ENCODE data around the gene MLST8.
"Not testable (repeated sequence)": the region's sequence is repeated elsewhere in the genome, so short reads cannot be mapped to it uniquely, and the experiment has no call there.

Gene MLST8

DNA sequence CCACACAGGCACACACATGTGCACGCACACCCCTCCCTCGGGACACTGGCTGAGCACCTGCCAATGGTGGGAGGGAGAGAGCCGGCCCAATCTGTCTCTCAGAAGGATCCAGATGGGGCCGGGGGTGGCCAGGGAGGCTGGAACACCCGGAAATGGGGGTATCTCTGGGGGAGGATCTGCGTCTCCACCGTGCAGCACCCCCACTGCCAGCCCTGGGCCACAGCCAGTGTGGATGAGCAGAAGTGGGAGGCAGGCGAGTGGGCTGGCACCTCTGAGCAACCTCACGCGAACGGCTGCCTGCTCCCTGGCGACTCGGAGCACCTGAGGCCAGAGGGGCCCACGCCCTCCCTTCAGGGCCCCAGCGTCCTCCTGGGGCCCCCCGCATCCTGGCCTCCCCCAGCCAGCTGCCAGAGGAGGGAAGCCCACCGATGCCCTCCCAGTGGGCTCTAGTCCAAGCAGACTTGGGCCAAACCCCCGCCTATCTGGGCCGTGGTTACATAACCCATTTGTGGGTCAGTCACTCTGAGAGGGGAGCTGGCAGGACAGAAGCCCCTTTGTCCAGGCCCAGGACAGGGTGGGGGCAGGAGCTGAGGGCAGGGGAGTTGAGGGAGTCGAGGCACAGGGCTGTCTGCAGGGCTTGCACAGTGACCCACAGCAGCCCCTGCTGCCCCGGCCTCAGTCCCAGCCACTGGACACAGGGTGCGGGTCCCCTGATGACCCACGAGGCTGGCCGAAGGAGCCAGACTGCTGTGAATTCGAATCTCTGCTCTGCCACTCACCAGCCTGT lies 14.4 kb upstream of the MLST8 start:
- no peak for DNase-seq

DNA sequence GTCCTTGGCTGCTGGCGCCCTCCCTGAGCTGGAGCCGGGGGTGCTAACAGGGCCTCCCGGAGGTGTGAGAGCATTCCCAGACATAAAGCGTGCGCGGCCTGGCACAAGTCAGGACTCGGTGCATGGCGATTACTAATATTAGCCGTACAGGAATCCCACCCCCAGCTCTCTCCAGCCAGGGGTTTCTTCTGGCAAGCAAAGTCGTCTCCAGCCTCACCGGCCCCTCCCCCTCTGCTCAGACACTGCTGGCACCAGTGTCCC lies 13.9 kb upstream of the MLST8 start:
- no peak for DNase-seq

DNA sequence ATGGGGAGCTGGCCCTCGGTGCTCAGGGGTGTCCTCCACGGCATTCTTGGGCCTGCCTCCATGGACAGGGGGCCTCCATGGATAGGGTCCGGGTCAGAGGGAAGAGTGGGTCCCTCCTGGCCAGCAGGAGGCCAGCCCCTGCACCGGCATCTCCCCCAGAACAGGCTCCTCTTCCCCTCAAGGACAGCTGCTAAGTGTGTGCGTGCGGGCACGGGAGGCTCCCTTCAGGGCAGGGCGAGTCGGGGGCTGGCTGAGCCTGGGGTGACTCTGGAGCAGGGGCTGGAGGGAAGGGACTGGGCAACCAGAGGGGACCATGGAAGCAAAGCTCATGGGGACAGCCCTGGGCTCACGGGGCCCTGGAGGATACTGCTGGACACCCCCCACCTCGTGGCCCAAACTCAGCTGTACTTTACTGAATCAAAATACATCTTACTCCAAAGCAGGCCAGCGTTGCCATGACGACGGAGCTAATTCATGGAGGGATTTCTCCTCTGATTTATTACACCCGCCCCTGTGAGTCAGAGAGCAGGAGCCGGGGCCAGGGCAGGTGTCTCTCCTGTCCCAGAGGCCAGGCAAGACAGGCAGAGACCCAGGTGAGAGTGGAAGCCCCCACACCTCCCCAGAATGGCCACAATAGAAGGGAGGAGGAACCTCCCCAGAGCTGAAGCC lies 11.0 kb upstream of the MLST8 start:
- peak in 1 of 3 donors; percentile 18 for DNase-seq

DNA sequence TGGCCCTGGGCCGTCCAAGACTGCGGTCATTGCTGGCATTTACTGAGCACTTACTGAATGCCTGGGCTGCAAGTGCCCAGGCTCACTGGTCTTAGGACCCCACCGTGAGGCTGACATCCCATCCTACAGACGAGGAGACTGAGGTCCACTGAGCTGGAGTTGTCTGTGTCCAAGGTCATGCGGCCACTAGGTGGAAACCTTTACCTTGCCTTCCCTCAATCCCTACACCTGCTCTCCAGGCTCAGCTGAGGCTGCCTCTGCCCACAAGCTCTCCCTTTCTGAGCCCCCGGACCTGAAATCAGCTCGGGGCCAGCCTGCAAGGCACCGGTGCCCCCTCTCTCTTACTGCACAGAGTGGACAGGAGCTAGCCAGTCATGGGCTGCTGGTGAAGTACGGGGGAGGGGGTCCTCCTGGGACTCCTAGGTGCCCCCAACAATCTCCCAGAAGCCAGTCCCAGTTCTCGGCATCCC lies 10.4 kb upstream of the MLST8 start:
- DNase-seq: peak; percentile 30 to 49 (median 39)

DNA sequence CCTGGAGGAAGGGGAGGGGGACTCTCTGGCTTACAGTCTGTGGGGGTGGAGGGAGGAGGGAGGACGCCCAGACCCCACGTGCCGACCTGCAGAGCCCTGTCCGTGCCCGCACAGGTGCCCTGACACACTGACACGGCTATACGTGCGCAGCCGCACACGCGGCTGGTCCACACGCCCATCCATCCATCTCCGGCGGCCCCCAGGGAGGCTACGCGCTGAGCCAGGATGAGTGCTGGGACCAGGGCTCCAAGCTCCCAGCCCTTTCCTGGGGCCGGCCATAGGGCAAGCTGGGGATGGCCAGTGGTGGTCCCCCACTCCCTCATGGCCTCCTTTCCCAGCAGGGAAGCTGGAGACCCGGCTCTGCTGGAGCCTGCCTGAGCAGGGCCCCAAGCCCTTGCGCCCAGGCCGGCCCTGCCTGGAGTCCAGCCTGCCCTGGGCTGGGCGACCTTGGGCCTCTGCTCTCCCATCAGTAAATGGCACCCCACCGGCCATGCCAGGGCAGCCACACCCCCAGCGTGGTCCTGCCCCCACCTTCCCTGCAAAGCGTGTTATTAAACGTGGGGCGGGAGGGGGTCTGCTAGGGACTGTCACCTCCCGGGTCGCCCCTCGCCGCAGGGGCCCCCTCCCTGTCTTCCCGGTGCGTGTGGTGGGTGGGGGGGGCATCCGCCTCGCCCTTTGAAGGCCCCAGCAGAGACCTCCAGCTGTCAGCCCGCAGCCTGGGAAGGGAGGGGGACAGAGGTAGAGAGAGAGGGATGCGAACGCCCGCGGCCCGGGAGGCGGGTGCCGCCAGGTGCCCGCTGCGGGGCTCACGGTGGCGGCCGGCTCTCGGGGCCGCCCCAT lies 9.7 kb upstream of the MLST8 start:
- no peak for DNase-seq

DNA sequence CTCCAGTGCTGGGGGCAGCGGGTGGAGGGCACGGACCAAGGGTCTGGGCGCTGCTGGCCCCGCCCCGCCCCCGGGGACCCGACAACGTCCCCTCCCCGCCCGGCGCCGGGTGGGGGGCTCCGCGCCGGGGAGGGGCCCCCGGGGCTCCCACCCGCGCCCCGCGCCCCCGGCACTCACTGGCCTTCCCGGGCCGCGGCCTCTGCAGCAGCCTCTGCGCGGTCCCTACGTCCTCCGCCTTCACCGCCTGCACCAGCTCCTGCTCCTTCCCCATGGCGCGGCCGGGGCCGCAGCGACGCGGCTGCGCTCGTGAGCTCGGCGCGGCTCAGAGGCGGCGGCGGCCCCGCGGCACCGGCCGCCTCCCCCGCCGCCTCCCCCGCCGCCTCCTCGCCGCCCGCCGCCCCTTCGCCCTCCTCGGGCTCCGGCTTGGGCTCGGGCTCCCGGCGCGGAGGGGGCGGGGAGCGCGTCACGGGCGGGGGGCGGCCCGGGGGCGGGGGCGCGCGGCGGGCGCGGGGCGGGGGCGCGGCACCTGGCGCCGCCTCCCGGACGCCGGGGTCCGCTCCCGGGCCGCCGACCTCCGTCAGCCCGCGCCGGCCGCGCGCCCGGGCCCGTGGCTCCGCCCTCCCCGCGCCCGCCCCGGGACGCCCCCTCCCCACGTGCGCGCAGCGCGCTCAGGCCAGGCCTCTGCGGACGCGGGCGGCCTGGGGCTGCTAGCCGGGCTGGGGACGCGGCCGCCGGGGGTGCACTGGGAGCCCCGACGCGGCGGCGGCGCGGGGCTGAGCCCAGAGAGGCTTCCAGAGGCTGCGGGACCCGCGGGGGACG lies 8.9 kb upstream of the MLST8 start, which contains the start of gene CASKIN1:
Gene CASKIN1, minus strand, starts transcription at position 444 of the 819 bp plus-strand sequence. Its CDS starts 173 bp downstream, at position 271.
- peak; percentile 51 to 79 (median 58) for DNase-seq

DNA sequence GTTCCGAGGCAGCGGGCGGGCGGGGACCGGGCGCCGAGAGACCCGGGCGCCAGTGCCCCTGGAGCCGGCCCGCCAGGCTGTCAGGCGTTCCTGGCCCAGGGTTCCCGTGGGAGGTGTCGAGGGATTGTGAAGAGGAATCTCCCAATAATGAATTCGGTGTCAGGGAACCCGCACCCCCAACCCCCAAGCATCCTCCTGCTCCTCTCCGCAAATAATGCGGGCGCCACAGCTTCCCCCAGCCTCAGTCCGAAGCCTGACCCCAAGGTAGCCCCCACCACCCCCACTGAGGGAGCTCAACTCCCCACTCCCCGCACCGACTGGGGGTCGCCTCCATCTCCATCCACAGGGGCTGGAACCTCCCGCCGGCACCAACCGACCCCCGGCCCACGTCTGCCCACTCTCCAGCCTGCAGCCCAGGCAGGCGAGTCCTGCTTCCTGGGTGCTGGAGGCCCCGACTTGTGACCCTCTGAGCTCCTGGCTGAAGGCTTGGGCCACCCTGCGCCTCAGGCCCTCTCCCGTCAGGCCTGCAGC lies 8.2 kb upstream of the MLST8 start:
- no peak for DNase-seq

DNA sequence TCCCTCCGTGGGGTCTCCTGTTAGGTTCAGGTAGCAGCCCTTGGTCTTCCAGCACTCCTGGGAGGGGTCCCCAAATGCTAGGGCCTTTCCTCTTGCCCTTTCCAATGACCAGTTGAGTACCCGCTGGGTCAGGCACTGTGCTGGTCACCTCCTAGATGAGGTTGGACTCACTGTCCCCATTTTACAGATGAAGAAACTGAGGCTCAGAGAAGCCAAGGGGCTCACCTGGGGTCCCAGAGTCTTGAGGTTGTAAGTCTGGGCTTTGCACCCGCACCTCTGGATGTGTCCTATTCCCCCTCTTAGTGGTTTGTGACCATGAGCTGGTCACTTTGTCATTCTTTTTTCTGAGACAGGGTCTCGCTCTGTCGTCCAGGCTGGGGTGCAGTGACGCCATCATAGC lies 7.5 kb upstream of the MLST8 start:
- no peak for DNase-seq

DNA sequence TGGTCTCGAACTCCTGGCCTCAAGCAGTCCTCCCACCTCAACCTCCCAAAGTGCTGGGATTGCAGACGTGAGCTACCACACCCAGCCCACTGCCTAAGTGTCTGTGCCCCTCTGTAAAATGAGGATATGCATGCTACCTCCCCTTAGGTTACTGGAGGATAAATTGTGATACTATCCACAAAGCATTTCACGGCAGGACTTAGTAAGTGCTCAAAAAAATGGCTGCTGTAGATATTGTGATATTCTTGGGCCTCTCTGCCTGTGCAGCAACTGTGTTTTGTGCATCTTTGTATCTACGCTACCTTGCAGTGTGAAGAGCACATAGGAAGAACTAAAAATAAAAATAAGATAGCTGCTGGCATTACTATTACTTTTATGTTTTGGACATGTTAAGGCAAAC lies 7.0 kb upstream of the MLST8 start:
- DNase-seq: no peak

DNA sequence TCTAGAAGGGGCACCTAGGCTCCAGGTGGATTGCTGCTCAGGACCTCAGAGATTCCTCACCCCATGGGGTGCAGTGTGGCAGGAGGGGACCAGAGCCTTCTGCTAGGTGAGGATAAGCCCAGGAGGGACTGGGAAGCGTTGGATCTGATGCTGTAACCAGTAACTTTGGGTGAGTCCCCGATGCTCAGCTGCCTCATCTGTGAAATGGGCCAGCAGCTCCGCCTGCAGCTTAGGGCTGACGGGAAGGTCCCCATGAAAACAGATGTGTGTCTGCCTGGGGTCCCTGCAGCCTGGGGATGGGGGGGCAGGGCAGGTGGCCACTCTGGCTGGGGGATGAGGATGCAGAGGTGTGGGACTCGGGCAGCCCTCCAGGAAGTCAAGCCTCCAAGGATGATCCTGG lies 6.2 kb upstream of the MLST8 start:
- DNase-seq: no peak

DNA sequence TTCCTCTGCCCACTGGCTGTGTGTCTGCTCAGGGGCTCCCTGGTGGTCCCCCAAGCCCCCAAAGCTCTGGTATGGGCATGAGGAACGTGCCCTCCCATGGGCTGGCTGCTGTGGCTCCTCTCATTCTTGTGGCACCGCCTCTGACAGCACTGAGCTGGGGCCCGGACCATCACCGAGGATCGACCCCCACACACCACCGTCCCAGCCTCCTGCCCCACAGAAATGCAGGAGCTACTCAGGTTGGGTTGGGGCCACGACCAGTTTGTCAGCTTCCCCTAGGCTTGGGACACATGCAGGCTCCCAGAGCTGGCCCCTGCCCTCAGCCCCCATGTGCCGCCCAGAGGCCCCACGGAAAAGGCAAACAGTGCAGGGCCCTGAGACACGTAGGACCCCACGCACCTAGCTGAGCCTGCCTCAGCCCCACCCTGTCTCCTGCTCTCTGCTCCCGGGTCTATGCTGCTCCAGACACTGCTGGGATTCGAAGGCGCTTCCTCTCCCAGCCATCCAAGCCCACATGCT lies 5.6 kb upstream of the MLST8 start:
- no peak for DNase-seq

DNA sequence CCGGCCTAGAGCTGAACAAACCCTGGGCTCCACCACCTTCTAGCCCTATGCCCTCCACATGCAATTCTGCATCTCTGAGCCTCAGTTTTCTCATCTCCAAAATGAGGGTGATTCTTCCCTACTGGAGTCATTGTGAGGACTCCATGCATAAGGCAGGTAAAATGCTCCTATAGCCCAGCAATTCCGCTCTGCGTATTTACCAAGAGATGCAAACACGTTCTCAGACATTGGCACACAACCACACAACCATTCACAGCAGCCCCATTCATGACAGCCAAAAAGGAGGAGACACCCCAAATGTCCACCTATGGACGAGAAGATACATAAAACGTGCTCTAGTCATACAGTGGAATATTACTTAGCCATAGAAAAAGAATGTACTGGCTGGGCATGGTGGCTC lies 4.9 kb upstream of the MLST8 start:
- DNase-seq: no peak

DNA sequence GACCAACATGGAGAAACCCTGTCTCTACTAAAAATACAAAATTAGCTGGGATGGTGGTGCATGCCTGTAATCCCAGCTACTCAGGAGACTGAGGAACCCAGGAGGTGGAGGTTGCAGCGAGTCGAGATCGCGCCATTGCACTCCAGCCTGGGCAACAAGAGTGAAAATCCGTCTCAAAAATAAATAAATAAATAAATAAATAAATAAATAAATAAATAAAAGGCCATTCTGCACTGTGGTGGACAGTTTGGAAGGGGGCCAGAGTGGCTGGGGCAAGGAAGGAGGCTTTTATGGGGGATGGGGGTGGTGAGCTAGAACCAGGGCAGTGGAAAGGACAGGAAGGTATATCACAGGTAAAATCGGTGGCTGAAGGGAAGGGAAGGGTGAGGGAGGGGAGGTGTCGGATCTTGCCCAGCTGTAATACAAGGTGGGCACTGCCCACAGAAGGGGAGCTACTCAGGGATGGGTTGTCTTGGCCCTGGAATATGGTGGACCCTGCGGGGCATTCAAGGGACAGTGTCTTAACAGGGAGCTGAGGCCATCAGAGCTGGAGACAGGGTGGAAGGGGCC lies 2.0 kb upstream of the MLST8 start:
- not testable (repeated sequence) for DNase-seq

DNA sequence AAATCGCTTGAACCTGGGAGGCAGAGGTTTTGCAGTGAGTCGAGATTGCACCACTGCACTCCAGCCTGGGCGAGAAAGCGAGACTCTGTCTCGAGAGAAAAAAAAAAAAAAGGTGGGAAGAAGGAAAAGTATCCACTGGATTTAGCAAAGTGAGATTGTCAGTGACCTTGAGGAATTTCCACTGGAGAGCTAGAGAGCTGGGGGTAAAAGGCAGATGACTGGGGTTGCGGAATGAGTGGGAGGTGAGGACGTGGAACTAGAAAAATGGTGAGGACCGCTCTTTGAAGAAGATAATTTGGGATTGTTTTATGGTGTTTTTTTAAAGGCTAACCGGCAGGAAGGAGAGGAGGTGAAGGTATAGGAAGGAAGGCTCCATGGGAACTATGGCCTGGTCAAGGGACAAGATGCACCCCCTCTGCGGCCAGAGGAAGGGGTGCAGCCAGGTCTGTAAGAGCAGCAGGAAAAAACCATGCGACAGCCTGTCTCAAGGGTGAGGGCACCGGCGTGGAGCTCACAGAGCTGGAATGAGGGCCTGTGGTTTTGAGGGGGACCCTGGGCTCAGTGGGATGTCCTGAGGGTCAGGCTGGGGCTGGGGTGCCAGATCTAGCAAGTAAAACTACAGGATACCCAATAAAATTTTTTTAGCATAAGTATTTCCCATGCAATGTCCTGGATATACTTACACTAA lies 694 bp upstream of the MLST8 start:
- DNase-seq: peak in 1 of 3 donors; percentile 25

DNA sequence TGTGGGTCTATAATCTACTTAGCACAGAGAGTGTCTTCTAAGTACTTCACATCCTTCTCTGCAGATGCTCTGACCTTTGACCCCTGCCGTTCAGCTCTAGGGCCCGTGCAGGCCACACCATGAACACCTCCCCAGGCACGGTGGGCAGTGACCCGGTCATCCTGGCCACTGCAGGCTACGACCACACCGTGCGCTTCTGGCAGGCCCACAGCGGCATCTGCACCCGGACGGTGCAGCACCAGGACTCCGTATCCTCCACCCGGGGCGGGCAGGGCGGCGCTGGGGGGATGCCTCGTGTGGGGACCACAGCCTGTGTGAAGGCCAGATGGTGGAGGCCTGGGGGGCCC lies 686 bp downstream of the MLST8 start:
- DNase-seq: peak in 1 of 3 donors; percentile 16

DNA sequence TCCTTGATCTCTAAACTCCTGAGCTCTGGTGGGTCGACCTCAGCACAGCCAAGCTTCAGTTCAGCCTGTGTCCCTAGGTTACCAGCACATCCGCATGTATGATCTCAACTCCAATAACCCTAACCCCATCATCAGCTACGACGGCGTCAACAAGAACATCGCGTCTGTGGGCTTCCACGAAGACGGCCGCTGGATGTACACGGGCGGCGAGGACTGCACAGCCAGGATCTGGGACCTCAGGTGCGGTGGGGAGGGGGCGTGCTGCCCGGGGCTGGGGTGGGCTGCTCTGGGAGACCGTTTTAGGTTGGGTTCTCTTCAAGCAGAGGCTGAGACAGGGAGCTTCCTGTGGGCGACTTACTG lies 1.1 kb downstream of the MLST8 start:
- DNase-seq: no peak

DNA sequence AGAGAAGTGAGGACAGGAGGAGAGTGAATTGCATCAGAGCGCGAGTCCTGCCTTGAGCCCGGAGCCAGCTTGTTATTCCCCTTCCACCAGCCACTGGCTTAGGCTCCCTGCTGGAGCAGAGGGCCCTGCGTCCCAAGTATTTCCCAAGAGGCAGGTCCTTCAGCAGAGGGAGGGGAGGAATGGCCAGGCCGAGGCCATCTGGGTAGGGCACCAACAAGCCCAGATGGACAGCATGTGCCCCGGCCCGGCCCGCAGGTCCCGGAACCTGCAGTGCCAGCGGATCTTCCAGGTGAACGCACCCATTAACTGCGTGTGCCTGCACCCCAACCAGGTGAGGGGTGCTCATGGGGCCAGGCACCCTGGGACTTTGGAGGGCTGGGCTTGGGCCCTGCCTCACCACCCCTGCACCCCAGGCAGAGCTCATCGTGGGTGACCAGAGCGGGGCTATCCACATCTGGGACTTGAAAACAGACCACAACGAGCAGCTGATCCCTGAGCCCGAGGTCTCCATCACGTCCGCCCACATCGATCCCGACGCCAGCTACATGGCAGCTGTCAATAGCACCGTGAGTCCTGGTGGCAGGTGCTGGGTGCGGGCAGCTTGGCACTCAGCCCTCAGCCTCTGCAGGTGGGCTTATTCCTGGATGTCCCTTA lies 1.7 kb downstream of the MLST8 start:
- DNase-seq: peak; percentile 33 to 50 (median 38)

DNA sequence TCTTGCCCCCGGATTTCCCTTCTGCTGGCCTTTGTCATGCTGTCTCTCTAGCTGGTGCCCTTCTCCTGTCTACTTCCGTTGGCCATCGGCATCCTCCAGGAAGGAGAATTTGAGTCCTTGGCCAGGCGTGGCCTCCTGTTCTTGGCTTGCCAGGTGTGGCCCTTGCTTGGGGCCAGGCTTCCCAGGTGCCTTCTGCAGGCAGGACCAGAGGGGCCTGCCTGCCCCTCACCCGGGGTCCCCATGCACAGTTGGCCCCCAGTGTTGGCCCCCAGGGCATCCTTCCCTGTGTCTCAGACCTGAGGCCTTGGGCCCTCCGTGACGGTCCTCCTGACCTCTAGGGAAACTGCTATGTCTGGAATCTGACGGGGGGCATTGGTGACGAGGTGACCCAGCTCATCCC lies 2.6 kb downstream of the MLST8 start:
- DNase-seq: no peak

DNA sequence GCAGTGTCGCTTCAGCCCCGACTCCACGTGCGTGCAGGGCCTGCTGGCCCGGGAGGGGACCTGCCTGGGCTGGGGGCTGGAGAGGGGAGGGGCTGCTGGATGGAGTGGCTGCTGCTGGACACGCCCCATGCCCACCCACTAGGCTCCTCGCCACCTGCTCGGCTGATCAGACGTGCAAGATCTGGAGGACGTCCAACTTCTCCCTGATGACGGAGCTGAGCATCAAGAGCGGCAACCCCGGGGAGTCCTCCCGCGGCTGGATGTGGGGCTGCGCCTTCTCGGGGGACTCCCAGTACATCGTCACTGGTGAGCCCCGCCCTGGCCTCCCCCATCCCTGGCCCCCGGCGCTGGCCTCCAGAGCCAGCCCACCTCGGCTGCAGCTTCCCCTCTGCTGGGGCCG lies 3.1 kb downstream of the MLST8 start:
- no peak for DNase-seq

DNA sequence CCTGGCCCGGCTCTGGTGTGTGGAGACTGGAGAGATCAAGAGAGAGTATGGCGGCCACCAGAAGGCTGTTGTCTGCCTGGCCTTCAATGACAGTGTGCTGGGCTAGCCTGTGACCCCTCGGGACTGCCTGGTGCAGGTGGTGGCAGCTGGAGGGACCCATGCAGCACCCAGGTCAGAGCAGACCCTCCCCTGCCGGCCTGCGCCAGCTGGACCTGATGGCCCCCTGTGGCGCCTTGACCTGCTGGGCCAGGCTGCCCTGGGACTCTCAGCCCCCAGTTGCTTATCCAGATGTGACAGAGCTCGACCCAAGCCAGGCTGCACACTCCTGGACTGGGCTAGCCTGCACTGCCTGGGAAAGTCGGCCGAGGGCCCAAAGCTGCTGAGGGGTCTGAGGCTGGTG lies 3.5 kb downstream of the MLST8 start:
- DNase-seq: no peak
